Fibroblast of peridontal ligament (primary cell): Measurements from ENCODE around the gene VAT1L.

Source experiments
- DNase-seq: peaks from one replicate; pipeline ENCODE4 v3.0.0-alpha.2; 2010; ENCODE audit errors: extremely low read depth

The VAT1L gene

GRCh38 chr16:77781091-77781490, 7.3 kb upstream of the VAT1L start:
- DNase-seq: no peak

DNA sequence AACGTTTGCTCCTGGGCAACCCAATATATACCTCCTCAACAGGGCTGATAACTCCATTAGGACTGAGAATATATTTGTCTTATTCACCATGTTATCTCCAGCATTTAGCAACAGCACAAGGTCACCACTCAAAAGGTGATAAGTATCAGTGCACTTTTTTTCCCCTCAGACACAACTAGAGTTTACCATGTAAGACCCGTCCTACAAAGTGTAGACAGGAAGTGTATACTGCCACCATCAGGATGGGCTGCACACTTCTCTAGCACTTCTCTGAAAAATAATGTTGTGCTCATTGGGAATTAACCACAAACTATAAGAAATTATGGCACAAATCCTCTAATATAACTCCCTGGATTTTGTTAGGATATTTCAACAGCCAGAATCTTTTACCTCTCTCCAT, 5.7 kb upstream of the VAT1L start:
- DNase-seq: no peak

GRCh38 chr16:77784441-77785372, 3.7 kb upstream of the VAT1L start:
- DNase-seq: no peak

DNA sequence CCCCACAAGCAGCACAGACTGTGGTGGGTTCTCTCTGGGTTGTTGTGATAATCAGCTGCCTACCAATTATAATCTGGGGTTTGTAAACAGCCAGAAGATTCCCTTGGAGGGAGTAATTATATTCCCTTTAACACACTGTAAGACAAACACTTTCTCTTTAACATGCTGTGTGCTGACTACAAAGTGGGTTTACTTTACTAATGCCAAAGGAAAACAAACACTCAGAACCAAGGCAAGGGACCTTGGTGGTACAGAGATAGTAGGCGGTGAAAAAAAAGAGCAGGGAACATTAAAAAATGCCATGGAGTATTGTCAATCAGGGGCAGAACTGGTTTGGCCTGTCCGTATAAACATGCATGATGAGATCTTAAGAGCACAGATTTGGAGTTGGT, 3.0 kb upstream of the VAT1L start:
- no peak for DNase-seq

DNA sequence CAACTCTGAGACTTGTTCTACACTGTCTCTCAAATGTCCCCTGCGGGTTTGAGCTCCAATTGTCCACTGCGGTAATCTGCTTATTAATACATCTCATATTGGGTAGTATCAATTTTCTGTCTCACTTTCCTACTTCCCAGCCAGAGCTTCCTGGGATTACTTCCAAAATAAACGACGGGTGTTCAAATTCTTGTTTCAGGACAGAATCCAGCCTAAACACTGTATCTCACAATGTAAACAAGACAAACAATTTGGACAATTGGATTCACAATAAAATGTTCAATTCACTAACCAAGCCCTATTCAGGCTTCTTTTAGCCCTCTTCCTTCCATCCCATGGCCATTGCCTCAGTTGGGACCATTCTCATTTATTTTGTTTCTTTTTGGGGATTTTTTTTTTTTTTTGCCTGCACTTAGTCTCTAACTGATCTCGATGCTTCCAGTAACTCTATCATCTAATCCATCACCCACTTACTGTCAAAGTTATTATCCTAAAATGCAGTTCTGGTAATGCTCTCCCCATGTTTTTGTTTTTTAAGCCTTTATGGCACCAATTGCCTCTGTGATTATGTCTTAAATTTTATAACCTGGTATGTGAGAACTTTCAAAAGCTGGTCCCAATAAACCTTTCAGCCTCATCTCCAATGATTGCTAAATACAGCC, 2.0 kb upstream of the VAT1L start:
- no peak for DNase-seq

DNA sequence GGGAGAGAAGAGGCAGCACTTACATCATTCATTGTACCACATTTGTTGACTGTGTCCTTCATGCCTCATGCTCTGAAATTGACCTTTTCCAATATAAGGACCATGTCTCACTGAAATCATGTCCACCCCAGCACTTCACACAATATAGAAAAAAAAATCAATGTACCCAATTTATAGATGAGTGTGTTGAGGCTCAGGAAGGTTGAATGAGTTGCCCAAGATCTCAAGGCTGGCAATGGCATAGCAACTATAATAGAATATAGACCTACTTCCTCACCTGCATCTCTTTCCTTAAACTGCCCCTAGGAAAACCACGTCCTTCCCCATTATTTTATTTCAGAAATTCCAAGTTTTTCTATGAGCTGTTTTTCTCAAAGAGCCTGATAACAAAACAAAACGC, 912 bp upstream of the VAT1L start:
- no peak for DNase-seq

DNA sequence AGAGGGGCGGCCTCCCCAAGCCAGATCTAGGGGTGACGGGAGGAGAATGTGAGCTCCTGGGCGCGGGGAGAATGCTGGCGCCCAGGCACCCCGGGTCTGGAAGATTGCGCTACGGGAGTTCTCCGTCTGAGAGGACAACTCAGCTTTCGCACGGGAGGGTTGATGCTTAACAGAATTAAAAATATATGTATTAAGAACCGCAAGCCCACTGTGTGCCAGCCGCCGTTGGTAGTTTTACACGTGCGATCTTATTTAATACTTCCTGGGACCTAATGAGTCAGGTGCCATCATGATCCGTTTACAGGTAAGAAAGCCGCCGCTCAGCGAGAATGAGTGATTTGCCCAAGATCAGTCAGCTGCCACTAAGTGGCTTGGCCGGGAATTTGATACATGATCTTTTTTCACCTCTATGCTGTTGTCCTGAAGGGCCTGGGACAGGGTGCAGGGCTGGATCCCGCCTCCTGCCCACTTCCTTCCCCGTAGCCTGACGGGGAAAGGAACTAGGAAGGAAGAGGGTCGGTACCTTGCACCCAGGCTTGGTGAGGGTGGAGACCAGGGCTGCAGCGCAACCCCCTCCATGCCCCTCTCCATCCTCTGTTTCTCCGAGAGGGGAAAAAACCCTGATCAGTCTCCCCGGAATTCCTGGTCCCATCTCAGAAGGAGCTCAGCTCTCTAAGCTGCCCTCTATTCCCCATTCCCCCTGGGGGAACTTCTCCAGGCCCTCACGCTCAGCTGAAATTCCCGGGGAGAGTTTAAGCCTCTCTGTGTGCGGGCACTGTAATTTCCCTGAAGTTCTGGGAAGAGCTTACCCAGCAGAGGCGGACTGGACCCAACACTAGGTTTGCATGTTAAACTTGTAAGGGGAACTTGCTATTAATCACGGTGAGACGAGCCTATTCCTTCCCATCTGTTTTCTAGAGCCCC, 983 bp downstream of the VAT1L start:
- DNase-seq: no peak

- DNase-seq: no peak
These were observed 1.6 kb downstream of the VAT1L start for GRCh38 chr16:77790009-77790372.

DNA sequence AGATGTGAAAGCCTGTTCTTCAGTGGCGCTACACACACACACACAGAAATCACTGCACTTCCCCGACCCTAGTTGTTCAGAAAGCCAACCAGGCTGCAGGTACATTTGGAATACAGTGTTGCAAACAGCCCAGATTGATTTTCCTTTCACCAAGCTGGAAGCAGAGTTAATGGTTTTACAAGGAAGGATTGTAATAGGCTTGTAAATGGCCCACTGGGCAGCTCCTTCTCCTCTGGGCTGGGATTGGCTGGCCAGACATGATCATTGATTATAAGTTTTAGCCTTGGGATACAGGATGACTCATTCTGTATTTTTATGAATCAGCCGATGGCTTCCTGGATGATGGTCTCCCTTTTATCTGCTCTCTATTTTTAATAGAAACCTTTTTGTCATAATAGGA, 2.5 kb downstream of the VAT1L start:
- no peak for DNase-seq

- DNase-seq: no peak
These were observed 5.1 kb downstream of the VAT1L start for GRCh38 chr16:77793417-77793816.

- peak; percentile 68 for DNase-seq
These were observed 6.2 kb downstream of the VAT1L start for GRCh38 chr16:77794586-77794985.

DNA sequence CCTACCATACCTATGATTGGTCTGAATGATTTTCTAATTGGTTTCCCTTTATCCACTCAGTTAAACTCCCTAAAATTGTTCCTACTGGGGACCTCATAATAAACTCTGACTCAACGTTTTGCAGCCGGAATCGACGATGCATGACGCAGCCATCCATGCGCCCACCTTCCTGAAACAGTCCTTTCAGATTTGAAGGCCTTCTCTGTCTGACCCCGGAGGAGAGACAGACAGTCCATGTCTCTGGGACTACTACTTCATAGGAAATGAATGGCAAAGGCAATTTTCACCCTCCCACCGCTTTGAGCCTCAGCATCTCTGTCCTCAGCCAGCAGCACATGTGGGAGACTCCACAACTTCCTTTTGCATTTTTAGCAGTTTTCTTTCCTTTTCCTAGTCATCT, 13.5 kb downstream of the VAT1L start:
- no peak for DNase-seq

GRCh38 chr16:77805398-77805797, 17.0 kb downstream of the VAT1L start:
- no peak for DNase-seq

GRCh38 chr16:77807021-77807420, 18.7 kb downstream of the VAT1L start:
- DNase-seq: no peak

DNA sequence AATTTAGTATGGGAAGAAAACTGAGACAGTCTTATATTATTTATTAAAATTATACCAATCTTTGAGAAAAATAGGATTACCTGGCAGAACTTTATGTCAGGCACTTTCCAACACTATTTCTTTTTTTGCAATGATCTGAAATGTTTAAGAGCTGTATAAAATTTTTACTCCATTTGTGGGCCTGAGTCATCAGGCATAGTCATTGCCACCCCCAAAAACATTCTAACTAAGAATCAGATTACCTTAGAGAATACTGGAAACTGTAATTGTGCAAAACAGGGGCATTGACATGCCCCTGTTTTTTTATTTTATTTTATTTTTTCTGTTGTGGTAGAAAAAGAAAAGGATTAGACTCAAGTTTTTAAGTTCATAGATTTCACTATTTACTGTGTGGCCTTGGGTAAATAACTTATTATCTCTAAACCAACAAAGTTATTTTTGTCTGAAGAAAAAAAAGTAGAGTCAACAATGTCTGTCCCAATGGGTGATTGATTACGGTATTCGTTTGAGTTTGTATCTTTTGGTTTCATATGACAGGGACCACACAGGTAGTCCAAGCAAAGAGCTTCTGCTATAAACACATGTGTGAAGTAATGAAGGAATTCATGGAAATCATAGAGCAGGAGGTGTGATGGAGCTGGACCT, 24.6 kb downstream of the VAT1L start:
- peak; percentile 24 for DNase-seq

GRCh38 chr16:77816293-77816692, 27.9 kb downstream of the VAT1L start:
- DNase-seq: no peak

DNA sequence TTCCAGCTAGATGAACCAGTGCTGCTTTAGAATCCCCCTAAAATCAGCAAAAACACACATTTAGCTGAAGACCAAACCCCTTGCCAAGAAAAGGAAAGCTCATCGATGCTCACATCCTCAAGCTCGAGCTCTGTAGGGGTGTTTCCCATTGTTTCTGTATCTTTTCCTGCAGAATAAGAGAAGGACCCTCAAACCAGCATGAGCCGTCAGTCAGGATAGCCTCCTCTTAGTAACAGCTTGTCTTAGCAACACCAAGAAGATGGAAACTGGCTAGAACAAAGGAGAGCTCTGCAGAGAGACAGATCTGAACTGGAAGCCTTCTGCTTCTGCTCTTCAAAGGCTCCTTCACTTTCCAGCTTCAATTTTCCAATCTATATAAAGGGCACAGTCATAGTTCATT, 32.0 kb downstream of the VAT1L start:
- DNase-seq: no peak

- DNase-seq: no peak
These were observed 34.3 kb downstream of the VAT1L start for GRCh38 chr16:77822661-77823060.

- DNase-seq: no peak
These were observed 34.7 kb downstream of the VAT1L start for GRCh38 chr16:77823067-77823466.

DNA sequence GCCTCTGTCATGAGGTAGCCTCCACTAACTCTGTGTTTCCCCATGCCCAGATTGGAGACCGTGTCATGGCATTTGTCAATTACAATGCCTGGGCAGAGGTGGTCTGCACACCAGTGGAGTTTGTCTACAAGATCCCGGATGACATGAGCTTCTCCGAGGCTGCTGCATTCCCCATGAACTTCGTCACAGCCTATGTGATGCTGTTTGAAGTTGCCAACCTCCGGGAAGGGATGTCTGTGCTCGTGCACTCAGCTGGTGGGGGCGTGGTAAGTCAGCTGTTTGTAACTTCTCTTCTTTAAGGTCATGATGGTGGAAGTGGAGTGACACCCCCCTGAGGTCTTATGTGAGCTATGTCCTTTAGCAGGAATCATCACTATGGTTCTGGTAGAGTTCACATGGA, 36.8 kb downstream of the VAT1L start:
- DNase-seq: no peak

DNA sequence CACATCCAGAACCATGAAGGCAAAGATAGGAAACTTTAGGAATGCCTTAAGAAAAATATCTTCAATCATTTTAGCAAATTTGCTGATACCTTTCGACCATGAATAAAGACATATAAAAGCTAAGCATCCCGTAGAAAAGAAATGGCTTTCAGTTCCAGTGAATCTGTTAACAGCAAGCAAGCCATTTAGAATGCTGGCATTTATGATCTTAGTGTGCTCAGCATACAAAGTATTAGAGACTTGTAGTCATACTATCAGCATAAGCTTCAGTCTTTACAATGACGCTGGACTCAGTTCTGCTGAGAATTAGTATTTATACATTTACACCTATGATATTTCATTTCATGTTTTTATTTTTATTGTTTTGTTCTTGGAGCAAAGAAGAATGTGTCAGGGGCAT, 38.7 kb downstream of the VAT1L start:
- DNase-seq: no peak
